HG02981 (cell line): ENCODE measurements around the gene ACSS3.
"Not testable (repeated sequence)": the region's sequence is repeated elsewhere in the genome, so short reads cannot be mapped to it uniquely, and the experiment has no call there.

ENCODE experiments used
- ATAC-seq: cut with Tn5 transposase; IDR thresholded peaks from one replicate; pipeline ENCODE4 v1.9.1; 2021; ENCODE audit warnings: mild to moderate bottlenecking, moderate library complexity; ENCODE audit not compliant: unreplicated experiment

The ACSS3 gene

GRCh38 chr12:81077686-81078441 is at the start of gene ACSS3:
Gene ACSS3, plus strand, starts transcription at chr12:81078079. Its CDS starts 42 bp downstream, at chr12:81078121.
- no peak for ATAC-seq

GRCh38 chr12:81034926-81035325 is 43.0 kb upstream of the ACSS3 start:
- no peak for ATAC-seq

GRCh38 chr12:81039231-81039630 is 38.6 kb upstream of the ACSS3 start:
- no peak for ATAC-seq

GRCh38 chr12:81043979-81044740 is 33.7 kb upstream of the ACSS3 start:
- no peak for ATAC-seq

GRCh38 chr12:81064971-81065370 is 12.9 kb upstream of the ACSS3 start:
- ATAC-seq, result not testable (repeated sequence)

- ATAC-seq, result no peak
Measured at GRCh38 chr12:81070846-81071245, 7.0 kb upstream of the ACSS3 start.

- no peak for ATAC-seq
Measured at GRCh38 chr12:81075539-81075938, 2.3 kb upstream of the ACSS3 start.

GRCh38 chr12:81077329-81077685 is 572 bp upstream of the ACSS3 start:
- no peak for ATAC-seq

GRCh38 chr12:81078469-81079196 is 754 bp downstream of the ACSS3 start:
- ATAC-seq, result no peak

GRCh38 chr12:81079280-81080076 is 1.6 kb downstream of the ACSS3 start:
- ATAC-seq, result no peak

GRCh38 chr12:81080431-81080983 is 2.6 kb downstream of the ACSS3 start:
- ATAC-seq, result no peak

- ATAC-seq, result no peak
Measured at GRCh38 chr12:81081726-81082125, 3.8 kb downstream of the ACSS3 start.

GRCh38 chr12:81083018-81083417 is 5.1 kb downstream of the ACSS3 start:
- no peak for ATAC-seq

- ATAC-seq, result no peak
Measured at GRCh38 chr12:81083906-81084513, 6.1 kb downstream of the ACSS3 start.

GRCh38 chr12:81084811-81085350 is 7.0 kb downstream of the ACSS3 start:
- ATAC-seq, result no peak

GRCh38 chr12:81085832-81086231 is 8.0 kb downstream of the ACSS3 start:
- ATAC-seq, result no peak

GRCh38 chr12:81086342-81086741 is 8.5 kb downstream of the ACSS3 start:
- no peak for ATAC-seq

- ATAC-seq, result no peak
Measured at GRCh38 chr12:81088221-81088620, 10.3 kb downstream of the ACSS3 start.

- no peak for ATAC-seq
Measured at GRCh38 chr12:81089412-81089811, 11.5 kb downstream of the ACSS3 start.

- no peak for ATAC-seq
Measured at GRCh38 chr12:81092053-81092452, 14.2 kb downstream of the ACSS3 start.
